DOHH2 (cell line): ENCODE data around the gene GMDS.

Source experiments
- EZH2phosphoT487 ChIP-seq: fragments of 200-600 bp; sonication (generic); IDR thresholded peaks from 2 replicates; pipeline ENCODE4 v1.6.1; 2017; ENCODE audit warnings: borderline replicate concordance, mild to moderate bottlenecking, antibody characterized with exemption, low read length, moderate library complexity, mixed read lengths
- TF ChIP-seq, protein P1 (sequence below): fragments of 200-600 bp; sonication (generic); IDR thresholded peaks from one replicate; pipeline ENCODE4 v1.5.1; 2014; ENCODE audit warnings: antibody characterized with exemption, mild to moderate bottlenecking, low read depth, low read length; ENCODE audit not compliant: poor library complexity, severe bottlenecking

- TF ChIP-seq, protein P1, sequence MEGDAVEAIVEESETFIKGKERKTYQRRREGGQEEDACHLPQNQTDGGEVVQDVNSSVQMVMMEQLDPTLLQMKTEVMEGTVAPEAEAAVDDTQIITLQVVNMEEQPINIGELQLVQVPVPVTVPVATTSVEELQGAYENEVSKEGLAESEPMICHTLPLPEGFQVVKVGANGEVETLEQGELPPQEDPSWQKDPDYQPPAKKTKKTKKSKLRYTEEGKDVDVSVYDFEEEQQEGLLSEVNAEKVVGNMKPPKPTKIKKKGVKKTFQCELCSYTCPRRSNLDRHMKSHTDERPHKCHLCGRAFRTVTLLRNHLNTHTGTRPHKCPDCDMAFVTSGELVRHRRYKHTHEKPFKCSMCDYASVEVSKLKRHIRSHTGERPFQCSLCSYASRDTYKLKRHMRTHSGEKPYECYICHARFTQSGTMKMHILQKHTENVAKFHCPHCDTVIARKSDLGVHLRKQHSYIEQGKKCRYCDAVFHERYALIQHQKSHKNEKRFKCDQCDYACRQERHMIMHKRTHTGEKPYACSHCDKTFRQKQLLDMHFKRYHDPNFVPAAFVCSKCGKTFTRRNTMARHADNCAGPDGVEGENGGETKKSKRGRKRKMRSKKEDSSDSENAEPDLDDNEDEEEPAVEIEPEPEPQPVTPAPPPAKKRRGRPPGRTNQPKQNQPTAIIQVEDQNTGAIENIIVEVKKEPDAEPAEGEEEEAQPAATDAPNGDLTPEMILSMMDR: no peak
- no peak for TF ChIP-seq EZH2phosphoT487
Measured at GRCh38 chr6:1600764-1601157, 644.6 kb downstream of the GMDS start.
